Left lung (tissue), 10 donors: Measurements from ENCODE around the gene KCNK18. TPM values are rescaled to one million over a fixed set of nuclear protein-coding genes. Genes with fewer than 3 reads are reported as not detected.

Experiments used
- ATAC-seq: fragments of 200-7000 bp; cut with Tn5 transposase; one replicate; pipeline ENCODE4 v1.9.1; 2020; ENCODE audit warnings: moderate library complexity
- DNase-seq, 4 donors: peaks; one replicate each; pipeline ENCODE4 v3.0.0-alpha.2; 2013 to 2020
- H3K27ac ChIP-seq, 2 donors: fragments of 200-600 bp; sonication (generic) in 1 of 2; one replicate each; pipeline versions ENCODE4 v1.5.0 to v1.8.0; 2020 to 2021
- H3K27me3 ChIP-seq, 2 donors: fragments of 200-600 bp; sonication (generic) in 1 of 2; one replicate each; pipeline versions ENCODE4 v1.5.0 to v1.8.0; 2020 to 2021
- H3K36me3 ChIP-seq, 2 donors: fragments of 200-600 bp; sonication (generic) in 1 of 2; one replicate each; pipeline versions ENCODE4 v1.5.0 to v1.8.0; 2020 to 2021
- H3K4me1 ChIP-seq, 2 donors: fragments of 200-600 bp; one replicate each; pipeline ENCODE4 v1.8.0; 2021
- H3K4me3 ChIP-seq, 2 donors: fragments of 200-600 bp; sonication (generic) in 1 of 2; one replicate each; pipeline versions ENCODE4 v1.5.0 to v1.8.0; 2020 to 2021; ENCODE audit warnings: mild to moderate bottlenecking in 1 of 2
- H3K9me3 ChIP-seq, 2 donors: fragments of 200-600 bp; sonication (generic) in 1 of 2; one replicate each; pipeline versions ENCODE4 v1.5.0 to v1.8.0; 2020 to 2021
- intact Hi-C, 2 donors: fragments of 100-400 bp; cut with DNase I; formaldehyde crosslinking; loops; one replicate each; pipeline versions ENCODE4 v1.11.2 to v1.14.2; 2022
- polyA plus RNA-seq, 6 donors: library from polyadenylated mRNA; unstranded; fragments of 120-200 nt; gene quantifications; one replicate each; pipeline ENCODE4 v1.2.1, GENCODE V29; 2013; ENCODE audit not compliant: insufficient read length in 6 of 6
- total RNA-seq, 2 donors: library from RNA; stranded (reverse); fragmentation: NEBNext Ultra II Directional; extraction: Animal tissue kit (Norgen Biotek cat#: 25700); gene quantifications; one replicate each; pipeline ENCODE4 v1.2.1, GENCODE V29; 2021
- TF ChIP-seq, protein P1 (sequence below), 2 donors: fragments of 200-600 bp; sonication (generic) in 1 of 2; IDR thresholded peaks; one replicate each; pipeline versions ENCODE4 v1.5.0 to v1.8.0; 2021; ENCODE audit warnings: antibody characterized with exemption in 2 of 2
- donor health status: DM: no; HTN: yes; CAD: no.
- donor health status: DM: no; HTN: no; CAD: no.

Gene KCNK18
- total and polyA plus RNA-seq, 8 donors, result not detected

GRCh38 chr10:117174439-117175214 lies 22.7 kb upstream of the KCNK18 start:
- Histone ChIP-seq H3K4me1 (peaks cover 5 to 13% of the 10 kb centered on the region in 2 donors), H3K9me3 (no peaks in the 10 kb centered on the region), H3K27ac (no peak overlapping the region), H3K36me3 (no peaks in the 10 kb centered on the region), H3K27me3 (peaks cover 44 to 78% of the 10 kb centered on the region in 2 donors), H3K4me3 (peak overlapping the region; percentile 13 to 44)
- intact Hi-C loops, result loop anchor here (5.0 to 10.0 kb wide), 3 partner anchors 377 to 490 kb away; no protein-coding TSS in a partner anchor
- TF ChIP-seq, protein P1, sequence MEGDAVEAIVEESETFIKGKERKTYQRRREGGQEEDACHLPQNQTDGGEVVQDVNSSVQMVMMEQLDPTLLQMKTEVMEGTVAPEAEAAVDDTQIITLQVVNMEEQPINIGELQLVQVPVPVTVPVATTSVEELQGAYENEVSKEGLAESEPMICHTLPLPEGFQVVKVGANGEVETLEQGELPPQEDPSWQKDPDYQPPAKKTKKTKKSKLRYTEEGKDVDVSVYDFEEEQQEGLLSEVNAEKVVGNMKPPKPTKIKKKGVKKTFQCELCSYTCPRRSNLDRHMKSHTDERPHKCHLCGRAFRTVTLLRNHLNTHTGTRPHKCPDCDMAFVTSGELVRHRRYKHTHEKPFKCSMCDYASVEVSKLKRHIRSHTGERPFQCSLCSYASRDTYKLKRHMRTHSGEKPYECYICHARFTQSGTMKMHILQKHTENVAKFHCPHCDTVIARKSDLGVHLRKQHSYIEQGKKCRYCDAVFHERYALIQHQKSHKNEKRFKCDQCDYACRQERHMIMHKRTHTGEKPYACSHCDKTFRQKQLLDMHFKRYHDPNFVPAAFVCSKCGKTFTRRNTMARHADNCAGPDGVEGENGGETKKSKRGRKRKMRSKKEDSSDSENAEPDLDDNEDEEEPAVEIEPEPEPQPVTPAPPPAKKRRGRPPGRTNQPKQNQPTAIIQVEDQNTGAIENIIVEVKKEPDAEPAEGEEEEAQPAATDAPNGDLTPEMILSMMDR (IDR thresholded peaks at IDR 0.05), result peak; percentile 83 to 87
- DNase-seq (peak in 3 of 4 donors; percentile 62 to 78 (median 74)), ATAC-seq (peak; percentile 97)

GRCh38 chr10:117175215-117175900 lies 21.9 kb upstream of the KCNK18 start:
- peak overlapping the region; percentile 13 to 44 for H3K4me3 ChIP-seq
- DNase-seq (peak in 2 of 4 donors; percentile 38 to 84), ATAC-seq (peak; percentile 64)
- intact Hi-C loops, result loop anchor here (5.0 to 10.0 kb wide), 3 partner anchors 378 to 491 kb away; no protein-coding TSS in a partner anchor
- H3K27ac ChIP-seq, result no peak overlapping the region
- TF ChIP-seq, protein P1 (IDR thresholded peaks at IDR 0.05), result no peak
- H3K9me3 ChIP-seq, result no peaks in the 10 kb centered on the region
- peaks cover 5 to 13% of the 10 kb centered on the region in 2 donors for H3K4me1 ChIP-seq
- no peaks in the 10 kb centered on the region for H3K36me3 ChIP-seq
- H3K27me3 ChIP-seq, result peaks cover 36 to 74% of the 10 kb centered on the region in 2 donors

GRCh38 chr10:117175901-117176534 lies 21.3 kb upstream of the KCNK18 start:
- H3K9me3 ChIP-seq, result no peaks in the 10 kb centered on the region
- peaks cover 30 to 74% of the 10 kb centered on the region in 2 donors for H3K27me3 ChIP-seq
- no peaks in the 10 kb centered on the region for H3K36me3 ChIP-seq
- peaks cover 5 to 13% of the 10 kb centered on the region in 2 donors for H3K4me1 ChIP-seq
- intact Hi-C loops, result loop anchor here (5.0 to 10.0 kb wide), 3 partner anchors 379 to 491 kb away; no protein-coding TSS in a partner anchor
- H3K27ac ChIP-seq, result no peak overlapping the region
- ATAC-seq, result peak; percentile 87
- DNase-seq, result peak in 3 of 4 donors; percentile 65 to 82 (median 68)
- H3K4me3 ChIP-seq, result peak overlapping the region; percentile 13 to 44
- TF ChIP-seq, protein P1 (IDR thresholded peaks at IDR 0.05), result peak; percentile 60 to 61

GRCh38 chr10:117178190-117178589 lies 19.1 kb upstream of the KCNK18 start:
- intact Hi-C loops, result loop anchor here (5.0 to 10.0 kb wide), 3 partner anchors 381 to 493 kb away; no protein-coding TSS in a partner anchor
- ATAC-seq (no peak), DNase-seq (no peak)
- Histone ChIP-seq H3K27me3 (peaks cover 10 to 72% of the 10 kb centered on the region in 2 donors), H3K4me1 (peaks cover 5 to 13% of the 10 kb centered on the region in 2 donors), H3K9me3 (no peaks in the 10 kb centered on the region), H3K4me3 (no peak overlapping the region), H3K36me3 (no peaks in the 10 kb centered on the region), H3K27ac (no peak overlapping the region)
- TF ChIP-seq, protein P1 (IDR thresholded peaks at IDR 0.05), result no peak
